WTC11 (cell line): ENCODE results near the gene MAPK8IP2. TPM values are rescaled to one million over a fixed set of nuclear protein-coding genes. Genes with fewer than 3 reads are reported as not detected.

Source experiments
- ATAC-seq: fragments of 200-7000 bp; cut with Tn5 transposase; 2 replicates; pipeline ENCODE4 v1.10.0; 2021; ENCODE audit warnings: mild to moderate bottlenecking, moderate library complexity
- CTCF ChIA-PET: fragments of 300-600 bp; sonication (Branson Sonifier 250); formaldehyde crosslinking; loops from one replicate; lab custom pipeline; 2021; ENCODE audit warnings: antibody characterized with exemption; lab: Charles Lee
- POLR2A ChIA-PET: fragments of 350-600 bp; sonication (Branson Sonifier 250); formaldehyde crosslinking; loops from one replicate; lab custom pipeline; 2021; ENCODE audit warnings: antibody characterized with exemption; lab: Charles Lee
- DNase-seq: peaks from one replicate; pipeline ENCODE4 v3.0.0; 2021; ENCODE audit warnings: low spot score
- H3K27ac Mint-ChIP-seq: 2 replicates; pipeline ENCODE4 v1.8.0; 2021; ENCODE audit warnings: mixed read lengths
- H3K27me3 Mint-ChIP-seq: 2 replicates; pipeline ENCODE4 v1.8.0; 2021; ENCODE audit warnings: low read depth, mild to moderate bottlenecking, moderate library complexity, mixed read lengths
- H3K36me3 Mint-ChIP-seq: 2 replicates; pipeline ENCODE4 v1.8.0; 2021; ENCODE audit warnings: mixed read lengths
- H3K4me1 Mint-ChIP-seq: 2 replicates; pipeline ENCODE4 v1.8.0; 2022; ENCODE audit warnings: mixed read lengths
- H3K4me3 Mint-ChIP-seq: 2 replicates; pipeline ENCODE4 v1.8.0; 2021; ENCODE audit warnings: mild to moderate bottlenecking, moderate library complexity, mixed read lengths
- H3K9me3 Mint-ChIP-seq: 2 replicates; pipeline ENCODE4 v1.8.0; 2021; ENCODE audit warnings: mixed read lengths
- ATF3 ChIP-seq: sonication (generic); formaldehyde crosslinking; conservative IDR thresholded peaks from 2 replicates; pipeline ENCODE4 v1.8.1; 2022; ENCODE audit warnings: mild to moderate bottlenecking, missing genetic modification reagents
- CREB1 ChIP-seq: sonication (generic); formaldehyde crosslinking; IDR thresholded peaks from 2 replicates; pipeline ENCODE4 v1.8.0; 2023; ENCODE audit warnings: mild to moderate bottlenecking, missing genetic modification reagents
- E2F4 ChIP-seq: sonication (generic); formaldehyde crosslinking; IDR thresholded peaks from 2 replicates; pipeline ENCODE4 v1.8.1; 2022; ENCODE audit warnings: low read depth, mild to moderate bottlenecking, moderate library complexity, missing genetic modification reagents, borderline replicate concordance
- EMX1 ChIP-seq: fragments of 250-450 bp; sonication (Bioruptor Pico); IDR thresholded peaks from 2 replicates; pipeline ENCODE4 v1.8.0; 2021; ENCODE audit warnings: mild to moderate bottlenecking
- FOXK1 ChIP-seq: sonication (generic); formaldehyde crosslinking; IDR thresholded peaks from 2 replicates; pipeline ENCODE4 v1.8.0; 2022; ENCODE audit warnings: mild to moderate bottlenecking, moderate library complexity, missing genetic modification reagents
- GABPB1 ChIP-seq: sonication (generic); formaldehyde crosslinking; IDR thresholded peaks from 2 replicates; pipeline ENCODE4 v1.8.1; 2023; ENCODE audit warnings: mild to moderate bottlenecking, missing genetic modification reagents
- GRHL2 ChIP-seq: fragments of 250-450 bp; sonication (Bioruptor Pico); IDR thresholded peaks from 2 replicates; pipeline ENCODE4 v1.8.0; 2022; ENCODE audit warnings: mild to moderate bottlenecking, moderate library complexity; ENCODE audit not compliant: insufficient replicate concordance, severe bottlenecking
- GTF2I ChIP-seq: fragments of 250-450 bp; sonication (Bioruptor Pico); conservative IDR thresholded peaks from 2 replicates; pipeline ENCODE4 v1.4.0; 2021; ENCODE audit warnings: mild to moderate bottlenecking
- JAZF1 ChIP-seq: fragments of 250-450 bp; sonication (Bioruptor Pico); IDR thresholded peaks from 2 replicates; pipeline ENCODE4 v1.9.0; 2021; ENCODE audit warnings: moderate library complexity, mild to moderate bottlenecking, inconsistent platforms
- MXD4 ChIP-seq: fragments of 250-450 bp; sonication (Bioruptor Pico); IDR thresholded peaks from 2 replicates; pipeline ENCODE4 v1.8.0; 2021; ENCODE audit warnings: mild to moderate bottlenecking, moderate library complexity, borderline replicate concordance
- MYBL2 ChIP-seq: sonication (generic); formaldehyde crosslinking; IDR thresholded peaks from 2 replicates; pipeline ENCODE4 v1.8.1; 2023; ENCODE audit warnings: mild to moderate bottlenecking, moderate library complexity, missing genetic modification reagents
- NFYB ChIP-seq: sonication (generic); formaldehyde crosslinking; conservative IDR thresholded peaks from 2 replicates; pipeline ENCODE4 v1.8.0; 2022; ENCODE audit warnings: low read depth, missing genetic modification reagents
- NR1H2 ChIP-seq: sonication (generic); formaldehyde crosslinking; IDR thresholded peaks from 2 replicates; pipeline ENCODE4 v1.9.0; 2021; ENCODE audit warnings: mild to moderate bottlenecking, moderate library complexity, missing genetic modification reagents
- NR2C2 ChIP-seq: sonication (generic); formaldehyde crosslinking; IDR thresholded peaks from 2 replicates; pipeline ENCODE4 v1.8.0; 2022; ENCODE audit warnings: mild to moderate bottlenecking, missing genetic modification reagents
- TEAD4 ChIP-seq: sonication (generic); formaldehyde crosslinking; IDR thresholded peaks from 2 replicates; pipeline ENCODE4 v1.8.0; 2022; ENCODE audit warnings: mild to moderate bottlenecking, missing genetic modification reagents
- TP53 ChIP-seq: sonication (generic); formaldehyde crosslinking; IDR thresholded peaks from 2 replicates; pipeline ENCODE4 v1.8.1; 2023; ENCODE audit warnings: mild to moderate bottlenecking, missing genetic modification reagents
- ZBTB21 ChIP-seq: sonication (generic); formaldehyde crosslinking; IDR thresholded peaks from 2 replicates; pipeline ENCODE4 v1.8.1; 2023; ENCODE audit warnings: mild to moderate bottlenecking, missing genetic modification reagents, borderline replicate concordance
- ZNF219 ChIP-seq: sonication (generic); formaldehyde crosslinking; IDR thresholded peaks from 2 replicates; pipeline ENCODE4 v1.8.0; 2023; ENCODE audit warnings: missing genetic modification reagents, mild to moderate bottlenecking, borderline replicate concordance
- ZNF317 ChIP-seq: sonication (generic); formaldehyde crosslinking; IDR thresholded peaks from 2 replicates; pipeline ENCODE4 v1.8.1; 2023; ENCODE audit warnings: low read depth, mild to moderate bottlenecking, moderate library complexity, missing genetic modification reagents, borderline replicate concordance
- ZNF416 ChIP-seq: fragments of 250-450 bp; sonication (Bioruptor Pico); IDR thresholded peaks from 2 replicates; pipeline ENCODE4 v1.9.0; 2021; ENCODE audit warnings: mild to moderate bottlenecking, inconsistent platforms
- ZNF423 ChIP-seq: fragments of 250-450 bp; sonication (Bioruptor Pico); IDR thresholded peaks from 2 replicates; pipeline ENCODE4 v2.1.2; 2022; ENCODE audit warnings: mild to moderate bottlenecking, moderate library complexity
- ZNF425 ChIP-seq: fragments of 250-450 bp; sonication (Bioruptor Pico); conservative IDR thresholded peaks from 2 replicates; pipeline ENCODE4 v1.9.0; 2021; ENCODE audit warnings: mild to moderate bottlenecking
- ZNF512 ChIP-seq: sonication (generic); formaldehyde crosslinking; IDR thresholded peaks from 2 replicates; pipeline ENCODE4 v1.8.1; 2022; ENCODE audit warnings: missing genetic modification reagents, borderline replicate concordance
- total RNA-seq: library from RNA; stranded (reverse); gene quantifications from 3 replicates; pipeline ENCODE4 v1.2.3, GENCODE V29; 2021
- TF ChIP-seq, protein P1 (sequence below): fragments of 250-450 bp; sonication (Bioruptor Pico); IDR thresholded peaks from 2 replicates; pipeline ENCODE4 v1.8.0; 2021; ENCODE audit warnings: mild to moderate bottlenecking
- TF ChIP-seq, protein P2 (sequence below): sonication (generic); formaldehyde crosslinking; IDR thresholded peaks from 2 replicates; pipeline ENCODE4 v1.8.1; 2023; ENCODE audit warnings: mild to moderate bottlenecking, missing genetic modification reagents, moderate library complexity
- TF ChIP-seq, protein P3 (sequence below): sonication (generic); formaldehyde crosslinking; IDR thresholded peaks from 2 replicates; pipeline ENCODE4 v1.8.1; 2023; ENCODE audit warnings: mild to moderate bottlenecking, missing genetic modification reagents

The MAPK8IP2 gene
- total RNA-seq, 1 experiment from 2014 or later: 4.9 TPM

GRCh38 chr22:50597097-50597496, 3.5 kb upstream of the MAPK8IP2 start:
- ChIA-PET POLR2A (no interaction called here), CTCF (interaction anchor here (0.6 kb wide), 1 partner anchor 102 kb away, joined by 3 read pairs; no protein-coding TSS in a partner anchor)
- Mint-ChIP-seq H3K27me3 (peaks cover 57% of the 10 kb centered on the region), H3K36me3 (no peaks in the 10 kb centered on the region), H3K4me1 (peaks cover 10% of the 10 kb centered on the region; the same call in 1 of the 2 replicates), H3K27ac (no peak overlapping the region)
- TF ChIP-seq GRHL2 (no peak), ZNF512 (CRISPR knock-in tag) (no peak), CREB1 (CRISPR knock-in tag) (no peak), ZBTB21 (CRISPR knock-in tag) (no peak), JAZF1 (no peak), FOXK1 (no peak), TEAD4 (no peak), NFYB (CRISPR knock-in tag) (no peak), NR2C2 (CRISPR knock-in tag) (no peak), ATF3 (CRISPR knock-in tag) (no peak), NR1H2 (no peak), MXD4 (CRISPR knock-in tag) (no peak), ZNF416 (no peak), ZNF423 (CRISPR knock-in tag) (no peak), ZNF317 (CRISPR knock-in tag) (no peak)
- TF ChIP-seq, protein P1, sequence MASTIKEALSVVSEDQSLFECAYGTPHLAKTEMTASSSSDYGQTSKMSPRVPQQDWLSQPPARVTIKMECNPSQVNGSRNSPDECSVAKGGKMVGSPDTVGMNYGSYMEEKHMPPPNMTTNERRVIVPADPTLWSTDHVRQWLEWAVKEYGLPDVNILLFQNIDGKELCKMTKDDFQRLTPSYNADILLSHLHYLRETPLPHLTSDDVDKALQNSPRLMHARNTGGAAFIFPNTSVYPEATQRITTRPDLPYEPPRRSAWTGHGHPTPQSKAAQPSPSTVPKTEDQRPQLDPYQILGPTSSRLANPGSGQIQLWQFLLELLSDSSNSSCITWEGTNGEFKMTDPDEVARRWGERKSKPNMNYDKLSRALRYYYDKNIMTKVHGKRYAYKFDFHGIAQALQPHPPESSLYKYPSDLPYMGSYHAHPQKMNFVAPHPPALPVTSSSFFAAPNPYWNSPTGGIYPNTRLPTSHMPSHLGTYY (CRISPR knock-in tag): no peak
- TF ChIP-seq, protein P2, sequence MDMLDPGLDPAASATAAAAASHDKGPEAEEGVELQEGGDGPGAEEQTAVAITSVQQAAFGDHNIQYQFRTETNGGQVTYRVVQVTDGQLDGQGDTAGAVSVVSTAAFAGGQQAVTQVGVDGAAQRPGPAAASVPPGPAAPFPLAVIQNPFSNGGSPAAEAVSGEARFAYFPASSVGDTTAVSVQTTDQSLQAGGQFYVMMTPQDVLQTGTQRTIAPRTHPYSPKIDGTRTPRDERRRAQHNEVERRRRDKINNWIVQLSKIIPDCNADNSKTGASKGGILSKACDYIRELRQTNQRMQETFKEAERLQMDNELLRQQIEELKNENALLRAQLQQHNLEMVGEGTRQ (CRISPR knock-in tag): no peak
- TF ChIP-seq, all 79 proteins: peak for 0
- DNase-seq: no peak
- Mint-ChIP-seq H3K4me3 (no peak overlapping the region), H3K9me3 (no peaks in the 10 kb centered on the region)
- ATAC-seq: no peak

DNA sequence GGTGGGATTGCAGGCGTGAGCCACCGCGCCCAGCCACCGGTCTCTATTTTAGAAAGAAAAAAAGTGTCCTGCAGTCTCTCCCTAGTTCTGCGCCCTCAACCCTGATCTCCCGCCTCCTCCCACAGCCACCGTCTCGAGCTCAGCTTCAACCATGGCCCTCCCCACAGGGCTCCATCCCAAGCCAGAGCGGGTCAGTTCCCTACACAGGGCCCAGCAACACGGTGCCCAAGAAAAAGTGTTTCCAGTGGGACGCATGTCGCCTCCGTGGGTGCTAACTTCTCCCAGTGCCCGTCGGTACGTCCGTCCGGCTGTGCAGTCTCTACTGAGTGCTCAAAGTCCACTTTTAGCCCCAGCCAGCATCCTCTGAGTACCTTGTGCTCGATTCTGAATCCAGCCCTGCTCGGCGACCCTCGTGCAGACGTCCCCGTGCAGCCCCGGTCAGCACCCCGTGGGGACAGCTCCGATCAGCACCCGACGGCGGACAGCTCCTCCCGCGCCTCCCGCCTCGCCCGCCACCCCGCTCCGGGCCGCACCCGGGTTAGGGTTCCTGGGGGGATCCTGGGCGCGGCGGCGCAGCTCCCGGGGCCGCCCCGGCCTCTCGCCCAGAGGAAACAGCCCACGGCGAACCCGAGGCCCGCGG, 657 bp upstream of the MAPK8IP2 start:
- Mint-ChIP-seq H3K4me3 (peak overlapping the region; percentile 62), H3K4me1 (peaks cover 12% of the 10 kb centered on the region; the same call in 1 of the 2 replicates), H3K9me3 (no peaks in the 10 kb centered on the region), H3K27me3 (peaks cover 72% of the 10 kb centered on the region), H3K36me3 (no peaks in the 10 kb centered on the region), H3K27ac (no peak overlapping the region)
- ATAC-seq (peak; percentile 79), DNase-seq (peak; percentile 84)
- CTCF ChIA-PET: interaction anchor here (0.7 to 1.0 kb wide), 2 partner anchors 21 to 74 kb away, joined by 3 to 4 read pairs; partner anchors contain the start of gene SCO2
- POLR2A ChIA-PET: no interaction called here
- TF ChIP-seq ZNF425 (no peak), E2F4 (CRISPR knock-in tag) (peak; percentile 98), GABPB1 (CRISPR knock-in tag) (peak; percentile 80; the same call in 1 of the 2 replicates), ZNF219 (CRISPR knock-in tag) (peak; percentile 99), CREB1 (CRISPR knock-in tag) (peak; percentile 96), MYBL2 (CRISPR knock-in tag) (peak; percentile 97), GTF2I (CRISPR knock-in tag) (no peak), TP53 (CRISPR knock-in tag) (peak; percentile 96), EMX1 (CRISPR knock-in tag) (peak; percentile 43; the same call in 1 of the 2 replicates)
- TF ChIP-seq, protein P3, sequence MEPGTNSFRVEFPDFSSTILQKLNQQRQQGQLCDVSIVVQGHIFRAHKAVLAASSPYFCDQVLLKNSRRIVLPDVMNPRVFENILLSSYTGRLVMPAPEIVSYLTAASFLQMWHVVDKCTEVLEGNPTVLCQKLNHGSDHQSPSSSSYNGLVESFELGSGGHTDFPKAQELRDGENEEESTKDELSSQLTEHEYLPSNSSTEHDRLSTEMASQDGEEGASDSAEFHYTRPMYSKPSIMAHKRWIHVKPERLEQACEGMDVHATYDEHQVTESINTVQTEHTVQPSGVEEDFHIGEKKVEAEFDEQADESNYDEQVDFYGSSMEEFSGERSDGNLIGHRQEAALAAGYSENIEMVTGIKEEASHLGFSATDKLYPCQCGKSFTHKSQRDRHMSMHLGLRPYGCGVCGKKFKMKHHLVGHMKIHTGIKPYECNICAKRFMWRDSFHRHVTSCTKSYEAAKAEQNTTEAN (CRISPR knock-in tag): peak; percentile 97
